ENCODE results near the gene VPS29.
A peak's percentile ranks its signal among the peaks of the same experiment; 100 is the strongest.
"Not testable (repeated sequence)": the region's sequence is repeated elsewhere in the genome, so short reads cannot be mapped to it uniquely, and the experiment has no call there.

The VPS29 gene

DNA sequence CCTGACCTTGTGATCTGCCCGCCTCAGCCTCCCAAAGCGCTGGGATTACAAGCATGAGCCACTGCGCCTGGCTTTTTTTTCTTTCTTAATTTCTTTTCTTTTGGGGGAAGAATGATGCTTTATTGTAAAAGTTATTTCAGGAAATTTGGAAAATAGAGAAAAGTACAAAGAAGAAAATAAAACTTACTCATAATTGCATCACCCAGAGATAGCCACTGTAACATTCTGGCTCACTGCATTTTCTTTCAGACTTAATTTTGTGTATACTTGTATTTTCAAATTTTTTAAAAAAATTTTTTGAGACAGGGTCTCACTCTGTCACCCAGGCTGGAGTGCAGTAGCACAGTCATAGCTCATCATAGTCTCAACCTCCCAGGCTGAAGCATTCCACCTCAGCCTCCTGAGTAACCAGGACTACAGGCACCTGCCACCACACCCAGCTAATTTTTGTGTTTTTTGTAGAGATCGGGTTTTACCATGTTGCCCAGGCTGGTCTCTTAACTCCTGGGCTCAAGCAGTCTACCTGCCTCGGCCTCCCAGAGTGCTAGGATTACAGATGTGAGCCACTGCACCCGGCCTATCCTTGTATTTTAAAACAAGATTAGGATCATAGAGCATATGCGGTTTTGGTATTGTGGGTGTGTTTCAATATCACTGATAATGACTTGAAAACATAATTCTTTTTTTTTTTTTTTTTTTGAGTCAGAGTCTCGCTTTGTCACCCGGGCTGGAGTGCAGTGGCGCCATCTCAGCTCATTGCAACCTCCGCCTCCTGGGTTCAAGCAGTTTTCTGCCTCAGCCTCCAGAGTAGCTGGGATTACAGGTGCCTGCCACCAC is 19.2 kb upstream of the VPS29 start:
- not testable (repeated sequence) for DNase-seq (ENCODE audit: low spot score)

DNA sequence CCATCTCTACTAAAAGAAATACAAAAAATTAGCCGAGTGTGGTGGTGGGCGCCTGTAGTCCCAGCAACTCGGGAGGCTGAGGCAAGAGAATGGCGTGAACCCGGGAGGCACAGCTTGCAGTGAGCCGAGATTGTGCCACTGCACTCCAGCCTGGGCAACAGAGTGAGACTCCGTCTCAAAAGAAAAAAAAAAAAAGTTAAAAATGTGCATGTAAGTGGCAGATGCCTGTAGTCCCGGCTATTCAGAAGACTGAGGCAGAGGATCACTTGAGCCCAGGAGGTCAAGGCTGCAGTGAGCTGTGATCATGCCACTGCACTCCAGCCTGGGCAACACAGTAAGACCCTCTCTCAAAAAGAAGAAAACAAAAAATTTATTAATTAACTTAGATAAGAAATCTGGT is 16.1 kb upstream of the VPS29 start:
- DNase-seq (ENCODE audit: low spot score), result not testable (repeated sequence)

DNA sequence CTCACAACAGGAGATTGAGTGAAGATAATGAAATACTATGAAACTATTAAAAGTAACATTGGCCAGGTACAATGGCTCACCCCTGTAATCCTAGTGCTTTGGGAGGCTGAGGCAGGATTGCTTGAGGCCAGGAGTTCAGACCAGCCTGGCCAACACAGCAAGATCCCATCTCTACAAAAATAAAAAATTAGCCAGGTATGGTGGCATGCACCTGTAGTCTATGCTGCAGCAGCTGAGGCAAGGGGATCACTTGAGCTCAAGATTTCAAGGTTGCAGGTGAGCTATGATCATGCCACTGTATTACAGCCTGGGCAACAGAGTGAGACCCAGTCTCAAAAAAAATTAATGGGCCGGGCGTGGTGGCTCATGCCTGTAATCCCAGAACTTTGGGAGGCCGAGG is 15.1 kb upstream of the VPS29 start:
- no peak for DNase-seq (ENCODE audit: low spot score)

DNA sequence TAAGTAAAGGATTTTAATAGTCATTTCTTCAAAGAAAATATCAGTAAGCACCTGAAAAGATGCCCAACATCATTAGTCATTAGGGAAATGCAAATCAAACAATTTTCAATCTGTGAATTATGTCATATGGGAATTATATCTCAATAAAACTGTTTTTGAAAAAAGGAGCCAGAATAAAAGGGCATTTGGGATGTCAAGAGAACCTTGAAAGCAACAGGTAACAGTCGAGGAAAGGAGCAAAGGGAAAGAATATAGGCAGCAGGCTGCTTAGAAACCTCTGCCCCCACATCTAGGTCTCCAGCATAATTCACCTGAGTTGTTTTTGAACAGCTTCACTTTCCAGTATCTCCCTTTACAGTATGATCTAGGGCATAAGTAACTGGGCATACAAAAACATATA is 12.5 kb upstream of the VPS29 start:
- DNase-seq (ENCODE audit: low spot score), result no peak

DNA sequence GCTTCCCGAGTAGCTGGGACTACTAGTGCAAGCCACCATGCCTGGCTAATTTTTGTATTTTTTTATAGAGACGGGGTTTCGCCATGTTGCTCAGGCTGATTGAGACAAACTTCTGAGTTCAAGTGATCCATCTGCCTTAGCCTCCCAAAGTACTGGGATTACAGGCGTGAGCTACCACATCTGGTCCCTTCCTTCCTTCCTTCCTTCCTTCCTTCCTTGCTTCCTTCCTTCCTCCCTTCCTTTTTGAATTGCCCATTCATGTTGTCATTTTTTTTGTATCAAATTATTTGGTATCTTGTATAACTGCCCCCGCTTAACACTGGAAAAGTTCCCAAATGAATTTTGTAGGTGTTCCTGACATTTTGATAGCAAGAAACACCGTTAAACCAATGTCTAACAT is 11.9 kb upstream of the VPS29 start:
- DNase-seq (ENCODE audit: low spot score), result no peak

DNA sequence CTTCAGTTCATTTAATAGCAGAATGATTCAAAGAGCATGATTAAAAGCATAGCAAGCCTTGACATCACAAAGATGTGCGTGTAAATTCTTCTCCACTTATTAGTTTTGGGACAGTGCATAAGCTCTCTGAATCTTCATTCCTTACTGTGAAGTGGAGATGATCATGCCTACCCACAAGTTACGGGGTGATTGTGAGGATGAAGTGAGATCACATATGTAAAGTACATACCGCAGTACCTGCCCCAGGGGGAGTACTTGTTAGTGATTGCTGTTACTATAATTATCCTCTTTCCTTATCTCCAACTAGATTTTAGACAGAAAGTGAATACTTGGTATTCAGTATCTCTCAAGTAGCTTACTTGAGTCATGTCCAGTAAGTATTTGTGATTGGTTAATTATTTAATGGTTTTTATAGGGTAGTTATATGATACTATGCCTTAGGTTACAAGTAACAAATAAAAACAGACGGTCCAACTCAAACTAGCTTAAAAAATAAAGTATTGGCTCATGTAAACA is 6.2 kb upstream of the VPS29 start:
- DNase-seq (ENCODE audit: low spot score), result no peak

DNA sequence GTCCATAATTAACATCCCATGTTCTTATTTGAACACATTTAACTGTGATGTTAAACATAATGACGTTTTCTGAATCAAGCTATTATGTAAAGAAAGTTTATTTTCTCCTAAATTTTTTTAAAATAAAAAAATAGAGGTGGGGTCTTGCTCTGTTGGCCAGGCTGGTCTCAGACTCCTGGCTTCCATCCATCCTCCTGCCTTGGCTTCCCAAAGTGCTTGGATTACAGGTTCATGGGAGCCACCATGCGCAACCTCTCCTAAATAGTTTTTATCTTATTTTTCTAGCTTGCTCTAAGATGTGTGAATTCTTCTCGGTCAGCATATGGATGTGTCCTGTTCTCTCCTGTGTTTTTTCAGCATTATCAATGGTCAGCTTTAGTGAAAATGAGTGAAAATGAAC is 3.4 kb upstream of the VPS29 start:
- no peak for DNase-seq (ENCODE audit: low spot score)

DNA sequence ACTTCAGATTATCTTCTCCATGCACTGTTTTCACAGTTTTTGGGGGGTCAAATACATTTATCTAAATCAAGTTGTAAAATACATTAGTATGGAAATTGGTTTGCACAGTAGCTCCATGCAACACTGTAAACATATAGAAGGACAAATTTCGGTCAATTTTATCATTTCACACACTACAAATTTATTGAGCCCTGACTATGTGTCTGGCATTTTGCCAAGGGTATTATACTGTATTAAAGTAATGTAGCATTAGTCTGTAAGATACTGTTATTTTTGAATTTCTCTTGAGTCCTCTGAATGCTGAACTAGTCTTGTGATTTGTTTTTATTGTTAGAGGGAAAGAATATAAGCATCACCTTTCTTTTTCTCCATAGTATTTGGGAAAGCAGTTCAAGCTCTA is 1.5 kb upstream of the VPS29 start:
- no peak for DNase-seq (ENCODE audit: low spot score)

DNA sequence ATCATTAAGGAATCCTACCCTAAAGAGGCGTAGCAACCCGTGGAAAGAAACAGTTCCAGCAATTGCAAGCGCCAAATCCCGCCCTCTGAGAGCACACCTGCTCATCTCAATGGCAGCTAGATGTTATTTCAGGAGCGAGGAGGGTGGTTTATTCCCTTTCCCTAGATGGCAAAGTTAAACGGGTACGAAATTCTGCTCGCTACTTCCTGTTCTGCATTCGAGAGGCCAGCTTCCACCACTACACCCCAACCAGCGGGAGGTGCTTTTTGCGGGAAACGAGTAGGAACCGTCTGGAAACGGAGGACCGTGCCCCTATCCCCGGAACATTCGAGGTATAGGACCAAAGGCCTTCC is 536 bp downstream of the VPS29 start:
- peak; percentile 62 for DNase-seq (ENCODE audit: low spot score)

DNA sequence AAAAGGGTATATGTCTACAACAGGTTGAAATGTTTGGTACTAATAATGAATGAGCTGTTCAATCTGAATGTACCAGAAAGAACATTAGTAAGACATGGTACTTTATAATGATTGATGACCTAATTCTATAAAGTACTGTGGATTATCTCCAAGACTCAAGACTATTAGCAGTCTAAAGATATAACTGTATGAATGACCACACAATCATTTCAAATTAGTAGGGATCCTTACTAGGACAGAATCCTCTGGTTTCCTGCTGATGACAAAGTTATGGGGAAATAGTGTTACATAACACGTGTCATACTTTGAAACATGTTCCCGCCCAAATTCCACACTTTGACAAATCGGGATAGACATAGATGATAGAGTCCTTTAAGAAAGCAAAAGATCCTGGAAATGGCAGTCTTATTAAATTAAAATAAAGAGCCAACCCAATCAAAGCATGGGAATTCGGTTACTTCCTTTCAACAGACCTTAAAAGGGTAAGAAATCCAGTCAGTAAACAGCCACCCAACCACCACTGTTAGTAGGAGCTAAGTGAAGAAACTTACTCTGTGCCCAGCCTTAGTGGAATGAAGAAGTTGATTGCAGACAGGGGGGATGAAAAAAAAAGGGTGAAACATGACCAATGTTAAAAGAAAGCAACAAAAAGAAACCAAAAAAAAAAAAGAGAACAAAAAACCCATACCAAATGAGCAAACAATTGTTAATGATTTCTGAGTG is 2.8 kb downstream of the VPS29 start:
- no peak for DNase-seq (ENCODE audit: low spot score)

DNA sequence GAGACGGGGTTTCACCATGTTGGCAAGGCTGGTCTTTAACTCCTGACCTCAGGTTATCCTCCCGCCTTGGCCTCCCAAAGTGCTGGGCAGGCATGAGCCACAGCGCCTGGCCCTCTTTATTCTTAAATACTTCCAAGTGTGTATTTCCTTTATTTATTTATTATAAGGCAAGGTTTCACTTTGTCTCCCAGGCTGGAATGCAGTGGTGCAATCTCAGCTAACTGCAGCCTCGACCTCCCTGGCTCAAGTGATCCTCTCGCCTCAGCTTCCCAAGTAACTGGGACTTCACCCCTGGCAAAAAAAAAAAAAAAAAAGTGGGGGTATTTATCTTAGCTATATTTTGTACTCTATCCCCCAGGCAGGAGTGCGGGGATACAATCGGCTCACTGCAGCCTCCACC is 26.5 kb downstream of the VPS29 start:
- DNase-seq (ENCODE audit: low spot score), result no peak

DNA sequence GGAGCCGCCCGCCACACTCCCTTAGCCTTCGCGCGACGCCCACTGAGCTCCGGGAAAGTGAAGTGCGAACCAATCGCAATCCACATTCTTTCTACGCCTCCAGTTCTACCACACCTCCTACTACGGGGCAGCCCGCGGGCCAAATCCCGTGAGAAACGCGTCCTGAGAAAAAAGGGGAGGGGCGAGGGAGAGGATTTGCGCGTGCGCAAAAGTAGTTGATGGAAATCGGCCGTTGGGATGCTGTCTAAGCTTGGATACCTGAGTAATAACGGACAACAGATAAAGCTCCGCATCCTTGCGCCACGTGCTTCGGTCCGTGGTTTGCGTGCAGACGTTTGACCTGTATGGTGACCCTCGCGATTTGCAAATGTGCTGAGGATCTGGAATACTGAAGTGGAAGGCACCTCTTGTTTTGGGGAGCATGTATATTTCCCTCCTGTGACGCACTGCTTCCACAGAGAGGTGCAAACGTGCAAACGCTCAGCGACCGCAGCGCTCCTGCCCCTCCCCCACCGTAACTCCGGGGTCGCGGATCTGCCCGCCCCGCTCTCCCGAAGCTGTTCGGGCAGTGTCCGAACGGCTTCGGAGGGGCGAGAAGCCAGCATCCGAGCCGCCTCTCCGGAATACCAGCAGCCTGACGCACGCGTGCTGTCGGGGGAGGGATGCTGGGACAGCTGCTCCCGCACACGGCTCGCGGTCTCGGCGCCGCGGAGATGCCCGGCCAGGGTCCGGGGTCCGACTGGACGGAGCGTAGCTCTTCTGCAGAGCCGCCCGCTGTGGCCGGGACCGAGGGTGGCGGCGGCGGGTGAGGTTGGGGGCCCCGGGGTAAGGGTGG is 33.5 kb downstream of the VPS29 start, which contains the start of the genes FAM216A and GPN3:
TSS of gene FAM216A (plus strand) at position 632 of the 835 bp plus-strand sequence. CDS start at position 663, 31 bp downstream.
TSS of gene GPN3 (minus strand) at position 44 of the 835 bp plus-strand sequence. CDS start 54 bp downstream, outside the sequence.
- peak; percentile 99 for DNase-seq (ENCODE audit: low spot score)

DNA sequence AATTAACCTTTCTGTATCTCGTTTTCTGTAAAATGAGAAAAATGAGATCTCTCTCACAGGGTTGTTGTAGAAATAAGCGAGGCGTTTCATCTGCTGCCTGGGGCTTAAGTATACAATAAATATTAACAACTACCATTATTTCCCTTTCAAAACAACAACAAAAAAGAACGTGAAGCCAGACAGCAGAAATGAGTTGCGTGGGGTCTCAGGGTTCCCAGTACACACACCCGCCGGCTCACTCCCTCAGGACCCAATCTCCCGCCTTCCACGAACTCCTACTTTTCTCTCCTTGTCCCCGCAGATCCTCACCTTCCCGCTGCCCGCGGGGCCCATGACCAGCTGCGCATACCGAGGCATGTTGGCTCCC is 34.1 kb downstream of the VPS29 start:
- no peak for DNase-seq (ENCODE audit: low spot score)

DNA sequence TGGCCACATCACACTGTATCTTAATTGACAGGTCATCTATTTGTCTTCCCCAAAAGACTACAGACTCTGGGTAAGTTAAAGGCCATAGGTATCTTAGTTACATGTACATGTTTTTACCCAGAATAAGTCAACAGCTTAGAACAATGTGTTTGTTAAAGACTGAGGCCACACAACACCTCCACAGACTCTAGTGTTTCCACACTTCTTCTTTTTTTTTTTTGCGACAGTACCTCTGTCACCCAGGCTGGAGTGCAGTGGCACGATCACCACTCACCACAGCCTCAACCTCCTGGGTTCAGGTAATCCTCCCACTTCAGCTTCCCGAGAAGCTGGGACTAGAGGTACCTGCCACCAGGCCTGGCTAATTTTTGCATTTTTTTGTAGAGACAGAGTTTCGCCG is 35.1 kb downstream of the VPS29 start:
- no peak for DNase-seq (ENCODE audit: low spot score)

DNA sequence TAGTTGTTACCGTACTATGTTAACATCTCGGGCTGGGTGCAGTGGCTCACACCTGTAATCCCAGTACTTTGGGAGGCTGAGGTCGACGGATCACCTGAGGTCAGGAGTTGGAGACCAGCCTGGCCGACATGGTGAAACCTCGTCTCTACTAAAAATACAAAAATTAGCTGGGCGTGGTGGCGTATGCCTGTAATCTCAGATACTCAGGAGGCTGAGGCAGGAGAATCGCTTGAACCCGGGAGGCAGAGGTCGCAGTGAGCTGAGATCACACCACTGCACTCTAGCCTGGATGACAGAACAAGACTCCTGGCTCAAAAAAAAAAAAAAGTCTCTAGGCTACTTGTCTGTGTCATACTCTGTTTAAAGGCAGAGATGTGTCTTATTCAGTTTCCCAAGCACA is 36.1 kb downstream of the VPS29 start:
- not testable (repeated sequence) for DNase-seq (ENCODE audit: low spot score)

DNA sequence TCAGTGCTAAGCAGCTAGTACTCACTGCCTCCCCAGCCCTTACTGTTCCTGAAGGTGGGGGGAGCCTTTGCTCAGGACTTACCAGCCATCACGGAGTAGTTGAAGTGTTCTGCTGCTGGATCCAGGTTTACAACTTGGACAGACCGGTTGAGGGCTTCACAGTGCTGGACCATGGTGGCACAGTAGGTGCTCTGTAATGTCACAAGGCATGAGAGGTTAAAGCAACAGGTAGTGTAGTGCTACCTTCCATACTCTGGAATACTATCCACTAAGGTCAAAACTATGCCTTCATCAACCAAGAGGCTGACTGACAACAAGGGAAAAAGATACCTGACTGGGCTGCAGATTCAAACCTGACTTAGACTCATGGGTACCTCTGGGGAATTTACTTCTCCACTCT is 36.9 kb downstream of the VPS29 start:
- DNase-seq (ENCODE audit: low spot score), result no peak

DNA sequence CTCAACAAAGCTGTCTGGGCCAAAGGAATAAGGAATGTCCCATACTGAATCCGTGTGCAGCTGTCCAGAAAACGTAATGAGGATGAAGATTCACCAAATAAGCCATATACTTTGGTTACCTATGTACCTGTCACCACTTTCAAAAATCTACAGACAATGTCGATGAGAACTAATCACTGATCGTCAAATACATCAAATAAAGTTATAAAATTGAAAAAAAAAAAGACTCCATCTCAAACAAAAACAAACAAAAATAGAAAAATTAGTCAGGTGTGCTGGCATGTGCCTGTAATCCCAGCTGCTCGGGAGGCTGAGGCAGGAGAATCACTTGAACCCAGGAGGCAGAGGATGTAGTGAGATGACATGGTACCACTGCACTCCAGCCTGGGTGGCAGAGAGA is 40.7 kb downstream of the VPS29 start:
- not testable (repeated sequence) for DNase-seq (ENCODE audit: low spot score)

DNA sequence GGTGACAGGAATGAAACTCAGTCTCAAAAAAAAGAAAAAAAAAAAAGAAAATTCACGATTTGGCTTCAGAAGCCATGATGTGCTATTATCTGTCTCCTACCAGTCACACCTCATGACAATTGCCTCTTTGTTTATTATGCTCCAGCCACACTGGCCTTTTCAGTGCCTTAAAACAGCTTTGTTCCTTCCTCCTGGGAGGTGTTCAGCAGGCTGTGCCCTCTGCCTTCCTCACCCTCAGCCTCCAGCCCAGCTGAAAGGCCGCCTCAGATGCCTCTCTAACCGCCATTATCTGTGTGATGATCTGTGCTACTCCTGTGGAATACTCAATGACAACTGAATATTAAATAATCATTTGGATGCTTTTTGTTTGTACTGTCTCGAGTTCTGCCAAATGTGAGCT is 43.2 kb downstream of the VPS29 start:
- no peak for DNase-seq (ENCODE audit: low spot score)

DNA sequence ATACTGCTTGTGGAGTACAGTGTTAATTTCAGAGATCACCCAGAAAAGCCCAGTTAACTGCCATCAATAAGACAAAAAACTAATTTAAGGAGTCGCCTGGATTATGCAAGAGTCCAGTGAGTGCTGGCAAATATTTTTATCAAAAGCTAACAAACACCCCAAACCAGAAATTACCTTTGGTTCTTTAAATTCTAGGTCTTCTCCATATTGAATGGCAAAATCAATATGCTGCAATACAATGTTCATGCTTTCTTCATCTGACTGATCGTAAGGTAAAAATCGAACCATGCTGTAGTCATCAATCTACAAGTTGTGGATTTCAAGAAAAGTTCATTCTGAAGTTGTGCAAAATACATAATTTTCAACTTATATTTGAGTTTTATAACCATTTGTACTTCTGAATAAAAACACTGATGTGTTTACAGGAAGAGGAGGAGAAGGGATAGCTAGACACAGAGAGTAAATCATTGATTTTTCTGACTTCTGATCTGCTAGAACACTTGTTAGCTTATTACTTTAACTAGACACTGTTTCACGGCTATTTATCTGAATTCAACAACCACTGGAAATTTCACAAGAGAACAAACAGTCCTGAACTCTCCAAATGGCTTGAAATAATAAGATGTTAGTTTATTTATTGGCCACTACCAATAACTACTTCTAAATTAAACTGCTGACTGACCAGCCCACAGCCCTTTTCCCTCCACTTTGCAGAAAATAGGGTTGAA is 48.2 kb downstream of the VPS29 start:
- no peak for DNase-seq (ENCODE audit: low spot score)

DNA sequence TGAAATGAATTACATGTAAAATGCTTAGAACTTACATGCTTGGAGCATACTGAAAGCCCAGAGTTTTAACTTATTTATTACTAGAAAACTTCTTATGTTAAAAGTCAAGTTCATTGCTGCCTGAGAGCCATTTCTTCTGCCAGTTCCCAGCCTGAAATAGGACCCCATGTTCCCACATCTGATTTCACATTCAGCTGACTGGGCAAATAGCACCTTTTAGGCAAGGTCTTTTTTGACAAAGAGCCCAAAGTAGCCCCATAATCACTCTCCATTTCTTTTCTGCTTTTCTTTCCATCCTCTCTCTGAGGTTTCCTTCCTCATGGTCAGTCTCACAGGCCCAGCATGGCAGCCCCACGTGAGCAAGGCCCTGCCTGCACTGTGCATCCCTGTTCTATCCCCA is 50.6 kb downstream of the VPS29 start:
- no peak for DNase-seq (ENCODE audit: low spot score)

DNA sequence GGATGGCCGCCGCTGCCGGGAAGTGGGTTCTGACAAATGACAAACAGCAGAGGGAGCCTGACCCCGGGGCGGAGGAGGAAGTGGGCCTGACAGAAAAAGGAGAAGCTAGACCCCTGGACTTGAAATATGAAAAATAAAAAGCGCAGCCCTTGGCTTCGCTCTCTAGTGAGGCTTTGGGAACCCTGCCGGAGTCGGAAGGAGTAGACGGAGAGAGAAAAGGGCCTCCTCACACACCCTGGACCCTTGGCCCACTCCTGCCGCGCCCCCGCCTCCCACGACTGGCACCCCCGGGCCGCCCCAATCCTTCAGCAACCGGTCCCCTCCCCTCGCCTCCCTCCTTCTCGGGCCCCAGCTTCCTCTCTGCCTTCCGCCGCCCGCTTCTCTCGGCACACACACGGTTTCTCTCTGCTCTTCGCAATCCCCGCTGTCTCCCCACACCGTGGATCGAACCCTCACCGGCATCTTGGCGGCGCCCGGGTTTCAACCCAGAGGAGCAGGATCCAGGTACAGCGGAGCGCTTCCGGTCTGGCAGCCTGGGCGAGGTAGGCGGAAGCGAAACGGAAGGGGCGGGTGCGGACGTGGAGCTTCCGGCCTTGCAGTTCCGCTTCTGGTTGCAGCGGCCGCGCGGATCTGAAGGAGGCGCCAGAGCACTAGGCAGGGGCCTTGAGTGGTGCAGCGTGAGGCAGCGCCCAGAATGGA is 52.0 kb downstream of the VPS29 start, which contains the start of gene ARPC3:
TSS of gene ARPC3 (minus strand) at position 539 of the 699 bp plus-strand sequence. CDS start at position 462, 77 bp downstream.
- peak; percentile 96 for DNase-seq (ENCODE audit: low spot score)

All from cerebellar cortex (tissue), 1 donor.